Smooth muscle cell (in vitro differentiated cells): ENCODE measurements around the gene NCEH1. TPM values are rescaled to one million over a fixed set of nuclear protein-coding genes. Genes with fewer than 3 reads are reported as not detected.

Source experiments
- DNase-seq: peaks from one replicate; lab custom pipeline; 2025; ENCODE audit not compliant: unreplicated experiment; lab: John Stamatoyannopoulos, UW
- H2AFZ ChIP-seq: fragments of 200-600 bp; sonication (generic); 2 replicates; pipeline ENCODE4 v1.6.0; 2016; ENCODE audit warnings: antibody characterized with exemption, low read depth, mild to moderate bottlenecking
- H3F3A ChIP-seq: fragments of 200-600 bp; sonication (generic); 2 replicates; pipeline ENCODE4 v1.6.0; 2017; ENCODE audit warnings: antibody characterized with exemption, low read depth
- H3K27ac ChIP-seq: fragments of 200-600 bp; sonication (generic); 2 replicates; pipeline ENCODE4 v1.5.1; 2016; ENCODE audit warnings: low read depth, mild to moderate bottlenecking
- H3K27me3 ChIP-seq: fragments of 200-600 bp; sonication (generic); 2 replicates; pipeline ENCODE4 v1.6.1; 2016; ENCODE audit warnings: low read depth, mild to moderate bottlenecking
- H3K36me3 ChIP-seq: fragments of 200-600 bp; sonication (generic); 2 replicates; pipeline ENCODE4 v1.5.1; 2016; ENCODE audit warnings: low read depth
- H3K4me1 ChIP-seq: fragments of 200-600 bp; sonication (generic); 2 replicates; pipeline ENCODE4 v1.5.1; 2016; ENCODE audit warnings: low read depth
- H3K4me2 ChIP-seq: fragments of 200-600 bp; sonication (generic); 2 replicates; pipeline ENCODE4 v1.6.0; 2016; ENCODE audit warnings: mild to moderate bottlenecking
- H3K4me3 ChIP-seq: fragments of 200-600 bp; sonication (generic); 2 replicates; pipeline ENCODE4 v1.5.1; 2016; ENCODE audit warnings: mild to moderate bottlenecking
- H3K79me2 ChIP-seq: fragments of 200-600 bp; sonication (generic); 2 replicates; pipeline ENCODE4 v1.6.0; 2016; ENCODE audit warnings: low read depth, mild to moderate bottlenecking
- H3K9ac ChIP-seq: fragments of 200-600 bp; sonication (generic); 2 replicates; pipeline ENCODE4 v1.6.0; 2016; ENCODE audit warnings: low read depth
- H3K9me3 ChIP-seq: fragments of 200-600 bp; sonication (generic); replicated peaks from 2 replicates; pipeline ENCODE4 v1.5.1; 2016; ENCODE audit warnings: low read depth
- H4K20me1 ChIP-seq: fragments of 200-600 bp; sonication (generic); 2 replicates; pipeline ENCODE4 v1.6.0; 2016; ENCODE audit warnings: low read depth
- WGBS: methylation state at CpG from one replicate; pipeline ENCODE4 v1.1.7; 2016; ENCODE audit warnings: low lambda C conversion rate; 5-methylcytosine and 5-hydroxymethylcytosine counted together
- polyA plus RNA-seq: library from polyadenylated mRNA; unstranded; fragments of >200 nt; fragmentation: Nextera tagmentation; extraction: Ambion mirVana; gene quantifications from 2 replicates; pipeline ENCODE4 v1.2.1, GENCODE V29; 2016
- total RNA-seq: library from RNA; depleted of rRNA; stranded (reverse); fragments of >200 nt; gene quantifications from 2 replicates; pipeline ENCODE4 v1.2.3, GENCODE V29; 2014
- TF ChIP-seq, protein P1 (sequence below): fragments of 200-600 bp; sonication (generic); IDR thresholded peaks from 2 replicates; pipeline ENCODE4 v1.5.1; 2017; ENCODE audit warnings: borderline replicate concordance, mild to moderate bottlenecking, antibody characterized with exemption; ENCODE audit not compliant: insufficient read depth, poor library complexity, severe bottlenecking

NCEH1 gene
- total and polyA plus RNA-seq, 2 experiments from 2014 or later: 1.9 to 5.3 TPM

DNA sequence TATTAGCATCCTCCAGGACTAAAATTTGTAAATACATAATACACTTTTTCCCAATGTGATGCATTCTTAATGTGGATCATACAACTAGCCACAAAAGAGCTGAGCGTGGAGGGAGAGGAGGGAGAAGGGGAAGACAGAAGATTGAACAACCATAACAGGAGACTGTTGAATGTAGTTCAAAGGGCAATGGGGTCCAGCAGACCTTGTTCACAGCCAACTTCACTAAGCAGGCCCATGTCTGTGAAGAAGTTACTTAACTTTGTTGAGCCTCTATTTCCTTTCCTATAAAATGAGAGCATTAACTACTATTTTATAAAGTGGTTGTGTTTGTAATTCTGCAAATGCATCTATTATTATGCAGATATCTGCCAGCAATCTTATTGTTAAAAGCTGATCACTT lies 13.3 kb downstream of the NCEH1 start:
- Histone ChIP-seq H3K79me2 (no peaks in the 10 kb centered on the region), H4K20me1 (no peaks in the 10 kb centered on the region)
- 90% methylated on average over 1 of the region's 1 CpG for WGBS

DNA sequence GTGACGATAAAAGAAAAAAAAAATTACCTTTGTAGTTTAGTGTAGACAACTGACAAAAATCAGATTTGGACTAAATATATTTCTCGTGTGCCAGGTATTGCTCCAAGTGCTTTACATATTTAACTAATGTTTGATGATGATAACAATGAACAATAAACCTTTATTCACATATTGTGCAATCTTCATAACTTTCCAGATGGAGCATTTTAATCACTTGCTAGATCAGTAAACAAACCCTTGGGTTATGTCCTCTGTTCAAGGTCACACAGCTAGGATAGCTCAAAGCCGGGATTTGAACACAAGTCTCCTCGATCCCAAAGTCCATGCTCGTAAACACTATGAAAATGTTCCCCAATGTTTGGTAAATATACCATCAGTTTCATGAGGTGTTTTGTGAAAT lies 14.5 kb downstream of the NCEH1 start:
- Histone ChIP-seq H3K9me3 (no peaks in the 10 kb centered on the region), H3K36me3 (no peaks in the 10 kb centered on the region), H3K27me3 (no peaks in the 10 kb centered on the region), H3K79me2 (no peaks in the 10 kb centered on the region), H2AFZ (no peak overlapping the region), H3K4me2 (no peak overlapping the region), H4K20me1 (no peaks in the 10 kb centered on the region), H3K4me1 (no peaks in the 10 kb centered on the region), H3K9ac (no peak overlapping the region), H3F3A (no peaks in the 10 kb centered on the region), H3K27ac (no peak overlapping the region), H3K4me3 (no peak overlapping the region)
- no peak for DNase-seq
- 94% methylated on average over 5 of the region's 5 CpGs for WGBS
- TF ChIP-seq, protein P1, sequence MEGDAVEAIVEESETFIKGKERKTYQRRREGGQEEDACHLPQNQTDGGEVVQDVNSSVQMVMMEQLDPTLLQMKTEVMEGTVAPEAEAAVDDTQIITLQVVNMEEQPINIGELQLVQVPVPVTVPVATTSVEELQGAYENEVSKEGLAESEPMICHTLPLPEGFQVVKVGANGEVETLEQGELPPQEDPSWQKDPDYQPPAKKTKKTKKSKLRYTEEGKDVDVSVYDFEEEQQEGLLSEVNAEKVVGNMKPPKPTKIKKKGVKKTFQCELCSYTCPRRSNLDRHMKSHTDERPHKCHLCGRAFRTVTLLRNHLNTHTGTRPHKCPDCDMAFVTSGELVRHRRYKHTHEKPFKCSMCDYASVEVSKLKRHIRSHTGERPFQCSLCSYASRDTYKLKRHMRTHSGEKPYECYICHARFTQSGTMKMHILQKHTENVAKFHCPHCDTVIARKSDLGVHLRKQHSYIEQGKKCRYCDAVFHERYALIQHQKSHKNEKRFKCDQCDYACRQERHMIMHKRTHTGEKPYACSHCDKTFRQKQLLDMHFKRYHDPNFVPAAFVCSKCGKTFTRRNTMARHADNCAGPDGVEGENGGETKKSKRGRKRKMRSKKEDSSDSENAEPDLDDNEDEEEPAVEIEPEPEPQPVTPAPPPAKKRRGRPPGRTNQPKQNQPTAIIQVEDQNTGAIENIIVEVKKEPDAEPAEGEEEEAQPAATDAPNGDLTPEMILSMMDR: no peak

More for the DNA sequence above, 13.3 kb downstream of the NCEH1 start:
- Histone ChIP-seq H3K4me2 (no peak overlapping the region), H3K27ac (no peak overlapping the region), H3K27me3 (no peaks in the 10 kb centered on the region), H3F3A (no peaks in the 10 kb centered on the region), H2AFZ (no peak overlapping the region), H3K9ac (no peak overlapping the region), H3K4me3 (no peak overlapping the region), H3K36me3 (no peaks in the 10 kb centered on the region), H3K4me1 (no peaks in the 10 kb centered on the region), H3K9me3 (no peaks in the 10 kb centered on the region)
- DNase-seq: no peak
- TF ChIP-seq, protein P1: no peak

DNA sequence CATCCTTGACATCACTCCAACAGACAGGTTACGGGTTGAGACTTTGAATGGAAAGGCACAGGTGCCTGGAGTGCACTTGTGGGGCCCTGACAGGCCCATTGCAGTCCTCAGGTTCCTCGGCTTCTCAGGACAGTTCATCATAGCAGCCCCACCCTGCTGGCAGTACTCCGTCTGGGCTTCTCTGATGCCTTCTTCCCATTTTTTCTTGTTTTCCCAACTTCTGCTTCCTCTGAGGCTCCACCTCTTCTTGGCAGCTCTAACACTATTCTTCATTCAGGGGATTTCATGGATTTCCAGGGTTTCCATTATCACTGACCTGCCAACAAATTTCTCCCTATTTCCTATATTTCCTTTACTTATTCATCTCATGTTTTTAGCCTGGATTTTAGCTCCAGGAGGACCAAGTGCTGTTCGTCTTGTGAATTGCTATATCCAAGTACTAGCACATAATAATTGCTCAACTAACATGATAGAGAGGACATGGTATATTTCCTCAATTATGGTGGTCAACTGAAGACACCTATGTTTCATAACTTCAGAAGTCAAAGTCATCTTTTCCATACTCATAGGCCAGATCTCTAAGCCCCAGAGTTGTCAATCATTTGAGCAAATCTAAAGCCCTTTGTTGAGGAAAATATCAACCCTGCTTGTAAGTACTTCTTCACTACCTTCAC lies 16.2 kb downstream of the NCEH1 start:
- WGBS: 90% methylated on average over 4 of the region's 4 CpGs
- Histone ChIP-seq H3K4me3 (no peak overlapping the region), H3K79me2 (no peaks in the 10 kb centered on the region), H3K9me3 (no peaks in the 10 kb centered on the region), H3K27ac (no peak overlapping the region), H3K27me3 (no peaks in the 10 kb centered on the region), H3K9ac (no peak overlapping the region), H3F3A (no peaks in the 10 kb centered on the region), H3K4me1 (no peaks in the 10 kb centered on the region), H2AFZ (no peak overlapping the region), H3K4me2 (no peak overlapping the region), H4K20me1 (no peaks in the 10 kb centered on the region), H3K36me3 (no peaks in the 10 kb centered on the region)
- TF ChIP-seq, protein P1: no peak
- DNase-seq: no peak

DNA sequence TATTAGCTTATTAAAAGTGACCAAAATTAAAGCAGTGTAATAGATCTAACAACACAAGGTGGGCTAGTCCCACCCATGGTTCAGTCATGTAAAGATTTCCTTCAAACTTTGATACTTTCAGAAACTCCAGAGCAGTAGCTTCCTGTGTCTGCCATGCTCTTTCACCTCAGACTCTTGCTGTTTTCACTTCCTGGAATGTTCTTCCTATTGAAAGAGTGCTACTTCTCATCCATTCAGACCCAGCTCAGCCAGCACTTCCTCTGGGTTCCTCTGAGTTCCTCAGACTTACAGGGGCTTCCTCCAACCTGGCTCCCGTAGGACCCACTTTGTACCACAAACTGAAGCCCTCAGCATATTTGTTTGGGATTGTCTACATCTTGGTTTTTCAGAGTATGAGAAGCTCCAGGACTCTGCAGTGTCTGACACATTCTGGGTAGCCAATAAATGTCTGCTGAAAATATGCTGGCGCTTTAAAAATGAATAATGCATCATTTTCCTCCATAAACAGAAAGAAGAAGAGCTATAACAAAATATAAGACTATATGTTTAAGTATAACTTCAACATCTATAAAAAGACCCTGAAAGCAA lies 18.0 kb downstream of the NCEH1 start:
- Histone ChIP-seq H3F3A (no peaks in the 10 kb centered on the region), H3K36me3 (no peaks in the 10 kb centered on the region), H3K27ac (no peak overlapping the region), H3K9me3 (no peaks in the 10 kb centered on the region), H3K4me3 (no peak overlapping the region), H3K27me3 (no peaks in the 10 kb centered on the region), H3K79me2 (no peaks in the 10 kb centered on the region), H3K4me1 (no peaks in the 10 kb centered on the region), H3K9ac (no peak overlapping the region), H4K20me1 (no peaks in the 10 kb centered on the region), H3K4me2 (no peak overlapping the region), H2AFZ (no peak overlapping the region)
- WGBS: 88% methylated on average over 2 of the region's 2 CpGs
- no peak for DNase-seq
- TF ChIP-seq, protein P1: no peak
